ENCODE data around the gene FRRS1. TPM values are rescaled to one million over a fixed set of nuclear protein-coding genes. Genes with fewer than 3 reads are reported as not detected.
A peak's percentile ranks its signal among the peaks of the same experiment; 100 is the strongest.

The FRRS1 gene
- total RNA-seq, 2 donors from 2014 or later: 2.5 to 3.2 TPM

DNA sequence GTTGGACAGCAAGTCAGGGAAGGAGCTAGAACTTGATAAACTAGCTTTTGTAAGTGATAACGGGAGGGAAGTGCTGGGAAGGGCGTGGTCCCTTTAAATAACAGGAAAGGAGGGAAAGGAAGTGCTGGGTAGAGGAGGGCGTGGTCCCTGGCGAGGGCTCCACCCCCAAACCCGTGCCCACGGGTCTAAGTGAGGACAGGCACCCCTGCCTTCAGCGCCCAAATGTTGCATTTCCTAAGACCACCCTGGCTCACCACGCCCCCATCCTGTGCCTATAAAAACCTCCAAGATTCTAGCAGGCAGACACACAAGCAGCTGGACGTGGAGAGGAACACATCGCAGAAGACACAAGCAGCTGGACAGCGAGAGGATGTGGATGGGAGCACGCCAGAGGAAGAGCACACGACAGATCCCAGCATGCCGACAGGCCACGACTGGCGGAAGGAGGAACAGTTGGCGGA is 62.0 kb downstream of the FRRS1 start:
- Mint-ChIP-seq H3K4me3 (peak overlapping the region; percentile 18), H3K4me1 (ENCODE audit: low read depth in 2 of 2) (peaks cover 0 to 4% of the 10 kb centered on the region in 2 donors), H3K27ac (no peak overlapping the region)

GRCh38 chr1:99702221-99702620 is 64.2 kb downstream of the FRRS1 start:
- H3K27ac Mint-ChIP-seq: no peak overlapping the region
- DNase-seq (ENCODE audit: low spot score) (no peak), ATAC-seq (no peak)
- no peak overlapping the region for H3K4me3 Mint-ChIP-seq
- H3K27me3 Mint-ChIP-seq: peaks cover 14 to 15% of the 10 kb centered on the region in 2 donors
- H3K4me1 Mint-ChIP-seq (ENCODE audit: low read depth in 2 of 2): peaks cover 0 to 4% of the 10 kb centered on the region in 2 donors
- no peaks in the 10 kb centered on the region for H3K9me3 Mint-ChIP-seq
- no peaks in the 10 kb centered on the region for H3K36me3 Mint-ChIP-seq

More for the DNA sequence above, 62.0 kb downstream of the FRRS1 start:
- H3K36me3 Mint-ChIP-seq: no peaks in the 10 kb centered on the region
- peaks cover 0 to 3% of the 10 kb centered on the region in 2 donors for H3K27me3 Mint-ChIP-seq
- peak in 1 of 2 donors; percentile 40 for ATAC-seq
- no peak for DNase-seq (ENCODE audit: low spot score)
- no peaks in the 10 kb centered on the region for H3K9me3 Mint-ChIP-seq

GRCh38 chr1:99700020-99700419 is 66.4 kb downstream of the FRRS1 start:
- Mint-ChIP-seq H3K9me3 (no peaks in the 10 kb centered on the region), H3K4me3 (no peak overlapping the region), H3K36me3 (no peaks in the 10 kb centered on the region), H3K27me3 (peaks cover 15 to 23% of the 10 kb centered on the region in 2 donors), H3K27ac (no peak overlapping the region), H3K4me1 (ENCODE audit: low read depth in 2 of 2) (peaks cover 0 to 4% of the 10 kb centered on the region in 2 donors)
- DNase-seq (ENCODE audit: low spot score): no peak
- no peak for ATAC-seq

DNA sequence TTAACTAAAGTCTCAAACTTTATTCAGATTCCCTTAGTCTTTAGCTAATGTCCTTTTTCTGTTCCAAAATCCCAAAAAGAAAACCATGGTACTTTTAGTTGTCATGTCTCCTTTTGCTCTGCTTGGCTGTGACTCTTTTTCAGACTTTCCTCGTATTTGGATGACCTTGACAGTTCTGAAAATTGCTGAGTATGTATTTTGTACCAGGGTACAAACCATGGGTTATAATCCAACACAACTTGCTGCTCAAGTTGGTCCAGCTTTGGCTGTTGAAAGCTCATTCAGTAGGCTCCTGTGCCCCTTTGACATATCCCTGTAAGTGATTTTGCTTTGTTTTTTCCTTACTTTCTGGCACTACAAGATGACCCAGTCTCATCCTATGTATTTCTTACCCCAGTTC is 68.9 kb downstream of the FRRS1 start:
- Mint-ChIP-seq H3K27me3 (peaks cover 19 to 23% of the 10 kb centered on the region in 2 donors), H3K36me3 (no peaks in the 10 kb centered on the region), H3K4me3 (no peak overlapping the region), H3K27ac (no peak overlapping the region), H3K9me3 (no peaks in the 10 kb centered on the region), H3K4me1 (ENCODE audit: low read depth in 2 of 2) (no peaks in the 10 kb centered on the region)
- DNase-seq (ENCODE audit: low spot score): no peak
- ATAC-seq: no peak

DNA sequence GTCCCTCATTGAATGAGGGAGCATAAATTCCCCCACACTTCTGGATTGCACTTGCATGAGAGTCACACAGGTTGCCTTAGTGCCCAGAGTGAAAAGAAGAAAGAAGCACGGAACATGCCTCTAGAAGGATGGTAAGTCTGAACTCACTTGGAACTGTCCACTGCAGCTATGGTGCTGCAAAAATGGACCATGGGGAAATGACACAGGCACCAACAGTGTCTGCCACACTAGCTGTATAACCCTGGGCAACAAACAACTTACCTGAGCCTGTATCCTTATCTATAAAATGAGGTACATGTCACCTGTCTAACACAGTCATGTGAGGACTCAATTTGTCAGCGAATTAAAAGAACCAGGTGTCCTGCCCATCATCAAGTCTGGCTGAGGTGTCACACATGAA is 69.8 kb downstream of the FRRS1 start:
- no peak for ATAC-seq
- H3K4me1 Mint-ChIP-seq (ENCODE audit: low read depth in 2 of 2): no peaks in the 10 kb centered on the region
- peaks cover 19 to 23% of the 10 kb centered on the region in 2 donors for H3K27me3 Mint-ChIP-seq

GRCh38 chr1:99691175-99691574 is 75.3 kb downstream of the FRRS1 start:
- ATAC-seq: no peak
- Mint-ChIP-seq H3K27ac (no peak overlapping the region), H3K4me1 (ENCODE audit: low read depth in 2 of 2) (no peaks in the 10 kb centered on the region), H3K27me3 (peaks cover 15 to 16% of the 10 kb centered on the region in 2 donors), H3K4me3 (no peak overlapping the region), H3K9me3 (no peaks in the 10 kb centered on the region), H3K36me3 (no peaks in the 10 kb centered on the region)
- DNase-seq (ENCODE audit: low spot score): no peak

More for the DNA sequence above, 69.8 kb downstream of the FRRS1 start:
- Mint-ChIP-seq H3K27ac (no peak overlapping the region), H3K9me3 (no peaks in the 10 kb centered on the region), H3K4me3 (no peak overlapping the region), H3K36me3 (no peaks in the 10 kb centered on the region)
- DNase-seq (ENCODE audit: low spot score): no peak

DNA sequence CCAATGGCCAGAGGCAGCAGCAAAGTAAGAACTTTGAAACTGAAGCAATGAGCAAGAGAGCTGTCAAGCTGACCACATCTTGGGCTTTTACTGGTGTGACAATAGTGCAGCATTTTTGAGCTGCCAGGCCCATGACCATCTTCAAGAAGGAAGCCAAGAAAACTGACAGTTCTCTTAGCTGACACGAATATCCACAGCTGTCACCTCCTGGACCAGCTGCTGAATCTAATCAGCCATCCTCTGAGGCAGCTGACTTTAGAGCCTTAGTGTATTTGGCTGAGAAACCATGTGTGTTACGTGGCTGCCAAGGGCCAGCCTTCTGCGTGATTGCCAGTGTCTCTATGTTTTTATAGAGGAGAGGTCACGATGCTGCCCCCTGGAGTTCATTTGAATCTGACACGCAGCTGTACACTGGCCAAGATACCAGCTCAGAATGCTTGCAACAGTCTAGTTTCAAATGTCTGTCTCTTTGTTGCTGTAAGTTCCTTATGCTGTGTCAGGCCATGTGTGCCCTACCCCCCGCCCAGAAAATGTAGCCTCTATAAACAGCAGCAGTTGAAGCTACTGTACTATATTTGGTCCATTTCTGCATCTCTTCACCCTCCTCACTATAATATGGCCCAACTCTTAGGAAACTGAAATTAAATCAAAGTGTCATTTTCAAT is 80.8 kb downstream of the FRRS1 start:
- DNase-seq (ENCODE audit: low spot score) (no peak), ATAC-seq (peak in 1 of 2 donors; percentile 65)
- Mint-ChIP-seq H3K27ac (no peak overlapping the region), H3K9me3 (no peaks in the 10 kb centered on the region), H3K4me1 (ENCODE audit: low read depth in 2 of 2) (no peaks in the 10 kb centered on the region), H3K36me3 (no peaks in the 10 kb centered on the region), H3K27me3 (peaks cover 15 to 18% of the 10 kb centered on the region in 2 donors), H3K4me3 (no peak overlapping the region)

DNA sequence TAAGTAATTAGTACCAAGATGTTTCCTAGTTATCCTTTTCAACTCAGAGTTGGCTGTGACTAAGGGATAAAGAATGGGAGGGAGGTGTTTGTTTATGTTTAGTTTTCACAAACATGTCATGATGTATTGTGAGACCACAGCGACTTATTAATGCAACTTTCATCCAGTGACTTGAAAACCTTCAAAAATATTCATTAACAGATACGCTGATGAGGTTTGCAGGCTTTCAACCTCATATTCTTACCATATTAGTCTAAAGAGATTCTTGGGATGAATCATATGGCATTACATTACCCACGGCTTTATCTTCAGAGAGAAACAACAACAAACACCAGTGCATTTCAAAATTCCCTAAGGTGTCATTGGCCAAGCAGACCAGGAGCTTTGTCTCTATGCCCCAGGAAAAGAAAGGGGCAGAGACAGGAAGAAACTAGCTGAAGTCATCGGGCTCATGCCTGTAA is 84.1 kb downstream of the FRRS1 start:
- Mint-ChIP-seq H3K27ac (no peak overlapping the region), H3K4me3 (no peak overlapping the region), H3K36me3 (no peaks in the 10 kb centered on the region), H3K4me1 (ENCODE audit: low read depth in 2 of 2) (no peaks in the 10 kb centered on the region), H3K27me3 (peaks cover 6 to 9% of the 10 kb centered on the region in 2 donors), H3K9me3 (no peaks in the 10 kb centered on the region)
- DNase-seq (ENCODE audit: low spot score) (no peak), ATAC-seq (no peak)

- Mint-ChIP-seq H3K27me3 (peaks cover 6 to 10% of the 10 kb centered on the region in 2 donors), H3K4me1 (ENCODE audit: low read depth in 2 of 2) (no peaks in the 10 kb centered on the region), H3K4me3 (no peak overlapping the region), H3K9me3 (no peaks in the 10 kb centered on the region), H3K27ac (no peak overlapping the region), H3K36me3 (no peaks in the 10 kb centered on the region)
- no peak for DNase-seq (ENCODE audit: low spot score)
- no peak for ATAC-seq
Measured at GRCh38 chr1:99681583-99681982, 84.9 kb downstream of the FRRS1 start.

DNA sequence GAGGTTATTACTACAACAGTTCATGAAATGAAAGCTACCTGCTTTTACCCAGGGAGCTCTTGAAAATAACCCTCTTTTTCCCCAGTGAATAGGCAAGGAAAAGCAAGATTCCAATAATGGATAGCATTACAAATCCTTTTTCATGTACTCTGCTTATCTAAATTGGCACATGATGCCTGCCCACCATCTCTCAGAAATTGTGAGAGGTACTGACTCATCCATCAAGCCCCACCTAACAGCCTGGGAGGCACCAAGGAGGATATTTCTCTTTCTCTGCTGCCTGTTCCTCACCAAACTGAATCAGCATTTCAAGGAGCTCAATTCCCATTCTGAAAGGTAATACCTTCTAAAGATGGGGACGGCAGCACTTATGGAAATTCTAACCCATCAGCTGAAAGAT is 86.2 kb downstream of the FRRS1 start:
- Mint-ChIP-seq H3K27me3 (peaks cover 6 to 12% of the 10 kb centered on the region in 2 donors), H3K4me3 (no peak overlapping the region), H3K27ac (no peak overlapping the region), H3K36me3 (no peaks in the 10 kb centered on the region), H3K4me1 (ENCODE audit: low read depth in 2 of 2) (no peaks in the 10 kb centered on the region), H3K9me3 (no peaks in the 10 kb centered on the region)
- DNase-seq (ENCODE audit: low spot score) (no peak), ATAC-seq (no peak)

DNA sequence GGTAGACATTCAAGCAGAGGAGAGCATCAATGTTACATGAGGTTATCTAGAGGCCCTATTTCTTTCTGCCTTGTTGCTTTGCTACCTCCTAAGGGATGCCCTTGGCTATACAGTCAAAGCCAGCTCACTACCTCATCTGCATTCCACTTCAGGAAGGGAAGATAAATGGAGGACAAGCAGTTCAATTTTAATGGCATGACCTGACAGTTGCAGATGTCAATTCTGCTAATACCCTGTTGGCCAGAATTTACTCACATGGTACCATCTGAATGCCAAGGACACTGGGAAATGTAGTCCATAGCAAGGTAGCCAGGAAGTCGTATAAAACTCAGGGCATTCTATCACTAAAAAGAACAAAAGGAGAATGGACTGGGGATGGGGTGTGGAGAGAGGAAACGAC is 89.0 kb downstream of the FRRS1 start:
- DNase-seq (ENCODE audit: low spot score) (no peak), ATAC-seq (no peak)
- Mint-ChIP-seq H3K36me3 (no peaks in the 10 kb centered on the region), H3K4me3 (no peak overlapping the region), H3K27ac (no peak overlapping the region), H3K9me3 (no peaks in the 10 kb centered on the region), H3K27me3 (peaks cover 8 to 16% of the 10 kb centered on the region in 2 donors), H3K4me1 (ENCODE audit: low read depth in 2 of 2) (no peaks in the 10 kb centered on the region)

DNA sequence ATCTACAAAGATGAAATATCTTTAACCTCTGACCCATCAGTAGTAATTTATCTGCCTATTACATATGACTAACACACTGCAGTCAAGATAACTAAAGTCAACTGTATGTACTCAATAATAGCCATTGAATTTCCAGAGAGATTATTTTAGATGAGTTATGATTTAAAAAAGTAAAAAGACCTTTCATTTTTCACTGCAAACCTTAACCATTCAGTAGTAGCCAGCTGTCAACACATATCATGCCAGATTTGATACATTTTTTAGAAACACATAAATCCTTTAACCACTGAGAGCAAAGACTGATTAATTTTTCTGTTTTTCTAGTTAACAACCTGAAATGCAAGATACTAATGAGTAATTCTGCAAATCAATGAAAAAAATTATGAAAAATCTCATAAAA is 89.6 kb downstream of the FRRS1 start:
- no peak for ATAC-seq
- no peak for DNase-seq (ENCODE audit: low spot score)
- no peaks in the 10 kb centered on the region for H3K4me1 Mint-ChIP-seq (ENCODE audit: low read depth in 2 of 2)
- H3K4me3 Mint-ChIP-seq: no peak overlapping the region
- no peaks in the 10 kb centered on the region for H3K36me3 Mint-ChIP-seq
- no peak overlapping the region for H3K27ac Mint-ChIP-seq
- peaks cover 8 to 21% of the 10 kb centered on the region in 2 donors for H3K27me3 Mint-ChIP-seq
- H3K9me3 Mint-ChIP-seq: no peaks in the 10 kb centered on the region

- H3K36me3 Mint-ChIP-seq: no peaks in the 10 kb centered on the region
- no peak overlapping the region for H3K27ac Mint-ChIP-seq
- H3K4me1 Mint-ChIP-seq (ENCODE audit: low read depth in 2 of 2): no peaks in the 10 kb centered on the region
- H3K9me3 Mint-ChIP-seq: no peaks in the 10 kb centered on the region
- no peak overlapping the region for H3K4me3 Mint-ChIP-seq
- H3K27me3 Mint-ChIP-seq: peaks cover 8 to 21% of the 10 kb centered on the region in 2 donors
- DNase-seq (ENCODE audit: low spot score) (no peak), ATAC-seq (no peak)
Measured at GRCh38 chr1:99675994-99676393, 90.4 kb downstream of the FRRS1 start.

- no peaks in the 10 kb centered on the region for H3K4me1 Mint-ChIP-seq (ENCODE audit: low read depth in 2 of 2)
- H3K36me3 Mint-ChIP-seq: no peaks in the 10 kb centered on the region
- H3K9me3 Mint-ChIP-seq: no peaks in the 10 kb centered on the region
- H3K27me3 Mint-ChIP-seq: peaks cover 8 to 21% of the 10 kb centered on the region in 2 donors
- DNase-seq (ENCODE audit: low spot score): no peak
- H3K4me3 Mint-ChIP-seq: no peak overlapping the region
- no peak overlapping the region for H3K27ac Mint-ChIP-seq
- ATAC-seq: no peak
Measured at GRCh38 chr1:99675292-99675691, 91.1 kb downstream of the FRRS1 start.

Data from natural killer cell treated with Interleukin-12 subunit alpha and Interleukin-12 subunit beta and Interleukin-15 and Interleukin-18, amount 100 ng/mL, for 72 hours (primary cell).